Ovary (tissue), 9 donors: ENCODE results near the gene NEURL1B. TPM values are rescaled to one million over a fixed set of nuclear protein-coding genes. Genes with fewer than 3 reads are reported as not detected.

Source experiments
- DNase-seq, 5 donors: peaks; one replicate each; pipeline ENCODE4 v3.0.0-alpha.2; 2019 to 2020
- H3K27ac ChIP-seq, 2 donors: fragments of 200-600 bp; one replicate each; pipeline versions ENCODE4 v1.5.1 to v1.8.0; 2019 to 2022
- H3K27me3 ChIP-seq: fragments of 200-600 bp; one replicate; pipeline ENCODE4 v1.8.0; 2022
- H3K36me3 ChIP-seq: fragments of 200-600 bp; sonication (generic); one replicate; pipeline ENCODE4 v1.5.1; 2019
- H3K4me1 ChIP-seq: one replicate; pipeline ENCODE4 v1.8.1; 2013; ENCODE audit warnings: mild to moderate bottlenecking, moderate library complexity; ENCODE audit not compliant: insufficient read depth
- H3K4me3 ChIP-seq: fragments of 200-600 bp; sonication (generic); one replicate; pipeline ENCODE4 v1.5.1; 2017
- H3K9me3 ChIP-seq, 2 donors: fragments of 200-600 bp in 1 of 2; sonication (generic) in 1 of 2; one replicate each; pipeline versions ENCODE4 v1.5.1 to v1.8.1; 2013 to 2019; ENCODE audit warnings: mild to moderate bottlenecking in 1 of 2, moderate library complexity in 1 of 2
- CTCF ChIP-seq, 3 donors: fragments of 450-650 bp in 2 of 3; fragments of 200-600 bp in 1 of 3; IDR thresholded peaks; one replicate each; pipeline versions ENCODE4 v1.5.1 to v1.8.0; 2016 to 2022; ENCODE audit warnings: antibody characterized with exemption in 3 of 3, mild to moderate bottlenecking in 1 of 3
- EP300 ChIP-seq: sonication (generic); formaldehyde crosslinking; IDR thresholded peaks from one replicate; pipeline ENCODE4 v1.6.1; 2017; ENCODE audit warnings: antibody characterized with exemption
- POLR2A ChIP-seq: fragments of 450-650 bp; IDR thresholded peaks from one replicate; pipeline ENCODE4 v1.6.1; 2017; ENCODE audit warnings: antibody characterized with exemption, mild to moderate bottlenecking, moderate library complexity
- WGBS, 3 donors: extraction: QIAGEN DNeasy Blood & Tissue Kit in 1 of 3; methylation state at CpG; one replicate each; pipeline versions ENCODE4 v1.1.5 to v1.1.7; 2013 to 2017; 5-methylcytosine and 5-hydroxymethylcytosine counted together
- intact Hi-C, 4 donors: fragments of 100-400 bp; cut with DNase I; formaldehyde crosslinking; loops; one replicate each; pipeline versions ENCODE4 v1.11.0 to v1.15.1; 2022 to 2023
- polyA plus RNA-seq, 2 donors: library from polyadenylated mRNA; stranded (reverse); fragments of 200-250 nt in 1 of 2; fragments of 350-450 nt in 1 of 2; fragmentation: Illumina TruSeq in 1 of 2; extraction: RNeasy Lipid Tissue Mini Kit (QIAGEN cat#74804) in 1 of 2; gene quantifications; one replicate each; pipeline ENCODE4 v1.2.3, GENCODE V29; 2013 to 2014
- total RNA-seq, 7 donors: library from RNA; depleted of rRNA in 2 of 7; stranded (reverse); fragments of >200 nt in 2 of 7; fragmentation: NEBNext Ultra II Directional in 3 of 7; extraction: Animal tissue kit (Norgen Biotek cat#: 25700) in 3 of 7; gene quantifications; one replicate each; pipeline versions ENCODE4 v1.1.0 to v1.2.4, GENCODE V29; 2016 to 2023
- donor health status: DM: no; HTN: no; CAD: no; lungs with moderate emphysema.
- donor health status: DM: no; HTN: no; CAD: no.
- donor health status: Bipolar disorder and iron deficiency.
- donor health status: DM: yes; HTN: yes; CAD: no.
- donor health status: DM: no; HTN: no; CAD: no.
- donor health status: DM: yes; HTN: yes; CAD: no.

The NEURL1B gene
- total and polyA plus RNA-seq, 9 donors = 15.0 to 75.1 (median 36.3) TPM

GRCh38 chr5:172670444-172670843 lies 29.4 kb downstream of the NEURL1B start:
- H3K4me1 ChIP-seq = peaks cover 6% of the 10 kb centered on the region
- intact Hi-C loops = loop anchor here in 1 of 4 donors (10.0 kb wide), 1 partner anchor 1864 kb away; no protein-coding TSS in a partner anchor
- no peak for DNase-seq
- H3K27ac ChIP-seq = no peak overlapping the region
- 95 to 96% (median 96%) methylated on average over 9 of the region's 9 CpGs for WGBS, 3 donors
- no peak for TF ChIP-seq POLR2A
- TF ChIP-seq EP300 = no peak
- no peak for TF ChIP-seq CTCF (IDR thresholded peaks at IDR 0.05)
- no peaks in the 10 kb centered on the region for H3K36me3 ChIP-seq
- no peak overlapping the region for H3K4me3 ChIP-seq
- no peaks in the 10 kb centered on the region for H3K9me3 ChIP-seq
- H3K27me3 ChIP-seq = no peaks in the 10 kb centered on the region

DNA sequence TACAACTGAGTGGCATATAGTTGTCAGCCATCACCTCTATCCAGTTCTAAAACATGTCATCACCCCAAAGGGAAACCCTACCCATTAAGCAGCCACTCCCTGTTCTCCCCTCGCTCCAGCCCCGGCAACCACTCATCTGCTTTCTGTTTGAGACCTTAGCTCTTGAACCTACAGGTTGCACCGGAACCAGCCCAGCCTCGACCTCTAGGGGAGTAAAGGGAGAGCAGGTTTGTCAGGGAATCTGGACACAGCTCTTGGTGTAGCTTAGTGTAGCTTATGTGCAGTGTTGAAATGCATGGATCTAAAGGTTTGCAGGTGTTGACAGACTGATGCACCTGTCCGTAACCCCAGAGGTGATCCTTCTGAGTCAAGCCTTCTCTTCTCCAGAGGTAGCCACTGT lies 30.0 kb downstream of the NEURL1B start:
- intact Hi-C loops = loop anchor here in 1 of 4 donors (10.0 kb wide), 1 partner anchor 1864 kb away; no protein-coding TSS in a partner anchor
- 93 to 95% (median 93%) methylated on average over 5 of the region's 5 CpGs for WGBS, 3 donors

GRCh38 chr5:172672681-172673080 lies 31.6 kb downstream of the NEURL1B start:
- Histone ChIP-seq H3K4me1 (peaks cover 9% of the 10 kb centered on the region), H3K27ac (no peak overlapping the region)

More for the DNA sequence above, 30.0 kb downstream of the NEURL1B start:
- no peak overlapping the region for H3K27ac ChIP-seq
- peak in 2 of 5 donors; percentile 9 to 15 for DNase-seq
- no peaks in the 10 kb centered on the region for H3K9me3 ChIP-seq
- H3K4me3 ChIP-seq = no peak overlapping the region
- H3K36me3 ChIP-seq = no peaks in the 10 kb centered on the region
- H3K27me3 ChIP-seq = no peaks in the 10 kb centered on the region
- peaks cover 6% of the 10 kb centered on the region for H3K4me1 ChIP-seq
- TF ChIP-seq CTCF (IDR thresholded peaks at IDR 0.05) = no peak
- TF ChIP-seq POLR2A = no peak
- TF ChIP-seq EP300 = no peak

GRCh38 chr5:172674155-172674554 lies 33.1 kb downstream of the NEURL1B start:
- peaks cover 3% of the 10 kb centered on the region for H3K4me1 ChIP-seq
- no peaks in the 10 kb centered on the region for H3K36me3 ChIP-seq
- no peak for TF ChIP-seq CTCF (IDR thresholded peaks at IDR 0.05)
- TF ChIP-seq POLR2A = no peak
- TF ChIP-seq EP300 = no peak
- H3K9me3 ChIP-seq = no peaks in the 10 kb centered on the region
- H3K27me3 ChIP-seq = no peaks in the 10 kb centered on the region
- no peak overlapping the region for H3K4me3 ChIP-seq
- intact Hi-C loops = loop anchor here in 1 of 4 donors (10.0 kb wide), 1 partner anchor 1861 kb away; no protein-coding TSS in a partner anchor
- 84 to 91% (median 91%) methylated on average over 7 of the region's 7 CpGs for WGBS, 3 donors
- peak in 1 of 5 donors; percentile 6 for DNase-seq
- no peak overlapping the region for H3K27ac ChIP-seq

More at GRCh38 chr5:172672681-172673080, 31.6 kb downstream of the NEURL1B start:
- Histone ChIP-seq H3K27me3 (no peaks in the 10 kb centered on the region), H3K36me3 (no peaks in the 10 kb centered on the region), H3K4me3 (no peak overlapping the region), H3K9me3 (no peaks in the 10 kb centered on the region)
- 50 to 75% (median 59%) methylated on average over 2 of the region's 2 CpGs for WGBS, 3 donors
- no peak for DNase-seq
- intact Hi-C loops = loop anchor here in 1 of 4 donors (10.0 kb wide), 1 partner anchor 1862 kb away; no protein-coding TSS in a partner anchor
- TF ChIP-seq EP300 (no peak), POLR2A (no peak), CTCF (IDR thresholded peaks at IDR 0.05) (no peak)
